DOHH2 (cell line): ENCODE data around the gene PHB1.

Source experiments
- H3F3A ChIP-seq: fragments of 200-600 bp; sonication (generic), shearing (Covaris generic); 2 replicates; pipeline ENCODE4 v1.6.0; 2016; ENCODE audit warnings: antibody characterized with exemption, mild to moderate bottlenecking; ENCODE audit not compliant: control insufficient read depth, insufficient read depth
- H3K27ac ChIP-seq: fragments of 200-600 bp; sonication (generic); 2 replicates; pipeline ENCODE4 v1.5.1; 2014; ENCODE audit warnings: low read depth, mild to moderate bottlenecking, low read length, moderate library complexity
- H3K27me3 ChIP-seq: fragments of 200-600 bp; sonication (generic); 2 replicates; pipeline ENCODE4 v1.6.1; 2014; ENCODE audit warnings: mild to moderate bottlenecking, low read length, mixed read lengths; ENCODE audit not compliant: control insufficient read depth
- H3K36me3 ChIP-seq: fragments of 200-600 bp; sonication (generic); 2 replicates; pipeline ENCODE4 v1.6.1; 2014; ENCODE audit warnings: mild to moderate bottlenecking, low read length, moderate library complexity, mixed read lengths; ENCODE audit not compliant: control insufficient read depth
- H3K4me1 ChIP-seq: fragments of 200-600 bp; sonication (generic); 2 replicates; pipeline ENCODE4 v1.6.1; 2014; ENCODE audit warnings: mild to moderate bottlenecking, low read length, mixed read lengths; ENCODE audit not compliant: control insufficient read depth
- H3K4me2 ChIP-seq: fragments of 200-600 bp; sonication (generic); 2 replicates; pipeline ENCODE4 v1.6.0; 2014; ENCODE audit warnings: mild to moderate bottlenecking, low read length, moderate library complexity
- H3K4me3 ChIP-seq: fragments of 200-600 bp; sonication (generic); 2 replicates; pipeline ENCODE4 v1.5.1; 2014; ENCODE audit warnings: mild to moderate bottlenecking, low read length, mixed read lengths
- H3K79me2 ChIP-seq: fragments of 200-600 bp; sonication (generic); 2 replicates; pipeline ENCODE4 v1.6.1; 2014; ENCODE audit warnings: mild to moderate bottlenecking, low read length, mixed read lengths; ENCODE audit not compliant: control insufficient read depth
- H3K9me2 ChIP-seq: fragments of 200-600 bp; sonication (generic); replicated peaks from 2 replicates; pipeline ENCODE4 v1.6.1; 2014; ENCODE audit warnings: mild to moderate bottlenecking, low read length, mixed read lengths; ENCODE audit not compliant: control insufficient read depth
- H3K9me3 ChIP-seq: fragments of 200-600 bp; sonication (generic); 2 replicates; pipeline ENCODE4 v1.6.1; 2014; ENCODE audit warnings: antibody characterized with exemption, low read length, mixed read lengths; ENCODE audit not compliant: control insufficient read depth, insufficient read depth
- H4K20me1 ChIP-seq: fragments of 200-600 bp; sonication (generic); 2 replicates; pipeline ENCODE4 v1.6.0; 2014; ENCODE audit warnings: low read depth, mild to moderate bottlenecking, antibody characterized with exemption, low read length, moderate library complexity; ENCODE audit not compliant: control insufficient read depth, insufficient read depth
- EZH2phosphoT487 ChIP-seq: fragments of 200-600 bp; sonication (generic); IDR thresholded peaks from 2 replicates; pipeline ENCODE4 v1.6.1; 2017; ENCODE audit warnings: borderline replicate concordance, mild to moderate bottlenecking, antibody characterized with exemption, low read length, moderate library complexity, mixed read lengths
- TF ChIP-seq, protein P1 (sequence below): fragments of 200-600 bp; sonication (generic); IDR thresholded peaks from one replicate; pipeline ENCODE4 v1.5.1; 2014; ENCODE audit warnings: antibody characterized with exemption, mild to moderate bottlenecking, low read depth, low read length; ENCODE audit not compliant: poor library complexity, severe bottlenecking

PHB1 gene

DNA sequence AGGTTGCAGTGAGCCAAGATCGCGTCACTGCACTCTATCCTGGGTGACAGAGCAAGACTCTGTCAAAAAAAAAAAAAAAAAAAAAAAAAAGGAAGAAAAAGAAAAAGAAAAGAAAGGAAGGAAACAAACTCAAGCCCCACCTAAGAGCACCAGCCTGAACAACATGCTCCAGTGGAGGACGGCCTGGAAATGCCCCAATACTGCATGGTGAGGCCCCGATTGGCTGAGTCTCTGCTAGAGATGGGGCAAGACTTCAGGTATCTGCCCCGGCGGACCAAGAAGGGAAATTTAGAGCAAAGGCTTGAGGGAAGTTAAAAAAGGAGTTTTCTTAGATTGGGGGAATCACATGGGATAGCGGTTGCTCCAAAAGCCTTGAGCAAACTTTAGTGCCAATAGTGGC, 42.3 kb downstream of the PHB1 start:
- H3K27ac ChIP-seq: no peak overlapping the region

DNA sequence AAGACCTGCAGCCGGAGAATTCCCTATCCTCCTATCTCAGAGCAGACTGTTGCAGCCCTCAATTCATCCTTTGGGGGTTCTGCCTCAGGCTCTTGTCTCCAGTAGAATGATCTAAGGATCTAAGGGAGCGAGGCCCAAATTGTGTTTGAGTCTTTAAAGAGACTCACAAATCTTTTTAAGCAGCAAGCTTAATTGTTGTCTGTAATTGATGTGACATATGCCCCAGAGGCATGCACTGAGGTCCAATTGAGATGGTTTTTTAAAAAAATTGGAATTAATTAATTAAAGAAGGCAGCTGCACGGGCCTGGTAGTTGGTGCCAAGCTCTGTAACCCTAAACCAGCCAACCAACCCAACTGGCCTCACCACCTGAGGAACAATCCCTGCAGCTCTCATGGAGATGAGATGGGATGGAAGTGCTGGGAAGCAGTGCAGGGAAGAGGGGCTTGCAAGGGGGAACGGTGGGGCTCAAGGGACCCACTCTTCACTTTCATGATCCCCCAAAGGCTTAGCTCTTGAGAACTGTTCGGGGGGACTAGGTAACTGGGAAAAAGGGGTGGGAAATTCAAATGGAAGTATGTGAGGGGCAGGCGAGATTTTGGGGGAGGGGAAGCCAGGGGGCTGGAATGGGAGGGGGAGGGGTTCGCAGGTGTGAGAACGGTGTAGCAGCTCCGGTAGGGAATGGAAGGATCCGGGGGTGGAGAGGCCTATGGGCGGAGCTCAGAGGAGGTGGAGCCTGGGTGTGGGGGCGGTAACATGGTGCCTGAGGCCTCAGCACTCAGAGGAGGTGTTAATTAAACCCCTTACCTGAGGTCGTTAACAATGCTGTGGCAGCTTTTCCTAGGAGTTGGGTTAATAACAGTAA, 43.5 kb downstream of the PHB1 start:
- no peaks in the 10 kb centered on the region for H3K9me2 ChIP-seq
- no peaks in the 10 kb centered on the region for H3F3A ChIP-seq
- H3K4me3 ChIP-seq: no peak overlapping the region
- H3K4me2 ChIP-seq: no peak overlapping the region
- no peaks in the 10 kb centered on the region for H3K9me3 ChIP-seq
- H3K27me3 ChIP-seq: no peaks in the 10 kb centered on the region
- H3K36me3 ChIP-seq: no peaks in the 10 kb centered on the region
- H3K27ac ChIP-seq: no peak overlapping the region
- H3K4me1 ChIP-seq: no peaks in the 10 kb centered on the region
- H4K20me1 ChIP-seq: no peaks in the 10 kb centered on the region
- H3K79me2 ChIP-seq: no peaks in the 10 kb centered on the region
- TF ChIP-seq, protein P1, sequence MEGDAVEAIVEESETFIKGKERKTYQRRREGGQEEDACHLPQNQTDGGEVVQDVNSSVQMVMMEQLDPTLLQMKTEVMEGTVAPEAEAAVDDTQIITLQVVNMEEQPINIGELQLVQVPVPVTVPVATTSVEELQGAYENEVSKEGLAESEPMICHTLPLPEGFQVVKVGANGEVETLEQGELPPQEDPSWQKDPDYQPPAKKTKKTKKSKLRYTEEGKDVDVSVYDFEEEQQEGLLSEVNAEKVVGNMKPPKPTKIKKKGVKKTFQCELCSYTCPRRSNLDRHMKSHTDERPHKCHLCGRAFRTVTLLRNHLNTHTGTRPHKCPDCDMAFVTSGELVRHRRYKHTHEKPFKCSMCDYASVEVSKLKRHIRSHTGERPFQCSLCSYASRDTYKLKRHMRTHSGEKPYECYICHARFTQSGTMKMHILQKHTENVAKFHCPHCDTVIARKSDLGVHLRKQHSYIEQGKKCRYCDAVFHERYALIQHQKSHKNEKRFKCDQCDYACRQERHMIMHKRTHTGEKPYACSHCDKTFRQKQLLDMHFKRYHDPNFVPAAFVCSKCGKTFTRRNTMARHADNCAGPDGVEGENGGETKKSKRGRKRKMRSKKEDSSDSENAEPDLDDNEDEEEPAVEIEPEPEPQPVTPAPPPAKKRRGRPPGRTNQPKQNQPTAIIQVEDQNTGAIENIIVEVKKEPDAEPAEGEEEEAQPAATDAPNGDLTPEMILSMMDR: no peak
- no peak for TF ChIP-seq EZH2phosphoT487

More for the DNA sequence above, 42.3 kb downstream of the PHB1 start:
- Histone ChIP-seq H3F3A (no peaks in the 10 kb centered on the region), H3K4me3 (no peak overlapping the region), H3K27me3 (no peaks in the 10 kb centered on the region), H4K20me1 (no peaks in the 10 kb centered on the region), H3K79me2 (no peaks in the 10 kb centered on the region), H3K4me1 (no peaks in the 10 kb centered on the region), H3K9me2 (no peaks in the 10 kb centered on the region), H3K36me3 (no peaks in the 10 kb centered on the region), H3K4me2 (no peak overlapping the region), H3K9me3 (no peaks in the 10 kb centered on the region)
- TF ChIP-seq, protein P1: no peak
- no peak for TF ChIP-seq EZH2phosphoT487

DNA sequence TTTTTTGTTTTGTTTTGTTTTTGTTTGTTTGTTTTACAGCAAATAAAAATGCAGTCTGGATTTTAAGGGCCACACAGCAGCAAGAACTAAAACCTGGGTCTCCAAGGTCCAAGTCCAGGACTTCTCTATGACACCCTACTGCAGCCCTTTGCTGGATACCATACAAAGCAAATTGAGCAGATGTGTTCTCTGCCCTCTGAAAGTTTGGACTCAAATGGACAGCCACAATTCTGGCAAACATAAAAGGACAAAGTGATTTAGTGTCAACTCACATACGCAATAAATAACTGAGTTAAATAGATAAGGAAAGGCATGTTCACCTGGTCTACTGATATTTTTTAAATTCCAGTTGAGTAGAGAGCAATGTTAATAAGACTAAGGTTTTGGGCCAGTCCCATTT, 44.9 kb downstream of the PHB1 start:
- no peak overlapping the region for H3K4me2 ChIP-seq
- no peaks in the 10 kb centered on the region for H4K20me1 ChIP-seq
- no peak overlapping the region for H3K27ac ChIP-seq
- H3K79me2 ChIP-seq: no peaks in the 10 kb centered on the region
- no peak overlapping the region for H3K4me3 ChIP-seq
- no peaks in the 10 kb centered on the region for H3K27me3 ChIP-seq
- no peak for TF ChIP-seq EZH2phosphoT487
- TF ChIP-seq, protein P1: no peak
- no peaks in the 10 kb centered on the region for H3K4me1 ChIP-seq
- H3K9me3 ChIP-seq: no peaks in the 10 kb centered on the region
- no peaks in the 10 kb centered on the region for H3K36me3 ChIP-seq
- H3K9me2 ChIP-seq: no peaks in the 10 kb centered on the region
- no peaks in the 10 kb centered on the region for H3F3A ChIP-seq
